ENCODE data around the gene PLK5. TPM values are rescaled to one million over a fixed set of nuclear protein-coding genes. Genes with fewer than 3 reads are reported as not detected.

PLK5 gene
- total RNA-seq, 1 donor = under 0.01 TPM

DNA sequence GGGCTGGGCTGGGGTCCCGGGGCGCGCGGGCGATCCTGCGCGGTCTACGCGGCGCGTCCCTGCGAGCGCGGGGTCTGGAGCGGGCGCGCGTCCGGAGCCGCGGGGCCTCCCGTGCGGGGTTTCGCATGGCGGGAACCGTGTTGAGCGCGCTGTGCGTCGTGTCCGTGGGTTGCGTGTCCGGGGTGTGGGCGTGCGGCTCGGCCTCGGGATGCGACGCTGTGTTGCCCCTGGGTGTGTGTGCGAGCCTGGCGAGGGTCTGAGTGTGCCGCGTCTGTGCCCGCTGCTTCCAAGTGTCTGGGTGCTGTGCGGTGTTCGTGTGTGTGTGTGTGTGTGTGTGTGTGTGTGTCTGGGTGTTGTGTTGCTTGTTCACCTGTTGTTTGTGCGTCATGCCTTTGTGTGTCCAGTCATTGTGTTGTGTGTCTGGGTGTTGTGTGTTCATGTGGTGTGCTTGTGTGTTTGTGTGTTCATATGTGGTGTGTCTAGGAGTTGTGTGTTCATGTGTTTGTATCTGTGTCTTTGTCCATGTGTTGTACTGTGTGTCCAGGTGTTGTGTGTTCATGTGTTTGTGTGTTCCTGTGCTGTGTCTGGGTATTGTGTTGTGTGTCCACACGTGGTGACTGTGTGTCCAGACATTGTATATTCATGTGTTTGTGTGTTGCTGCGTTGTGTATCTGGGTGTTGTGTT is 552 bp downstream of the PLK5 start:
- H3K4me3 ChIP-seq (ENCODE audit: low read depth, low read length) = no peak overlapping the region
- no peak for DNase-seq (ENCODE audit: low read depth)
- TF ChIP-seq, protein P1, sequence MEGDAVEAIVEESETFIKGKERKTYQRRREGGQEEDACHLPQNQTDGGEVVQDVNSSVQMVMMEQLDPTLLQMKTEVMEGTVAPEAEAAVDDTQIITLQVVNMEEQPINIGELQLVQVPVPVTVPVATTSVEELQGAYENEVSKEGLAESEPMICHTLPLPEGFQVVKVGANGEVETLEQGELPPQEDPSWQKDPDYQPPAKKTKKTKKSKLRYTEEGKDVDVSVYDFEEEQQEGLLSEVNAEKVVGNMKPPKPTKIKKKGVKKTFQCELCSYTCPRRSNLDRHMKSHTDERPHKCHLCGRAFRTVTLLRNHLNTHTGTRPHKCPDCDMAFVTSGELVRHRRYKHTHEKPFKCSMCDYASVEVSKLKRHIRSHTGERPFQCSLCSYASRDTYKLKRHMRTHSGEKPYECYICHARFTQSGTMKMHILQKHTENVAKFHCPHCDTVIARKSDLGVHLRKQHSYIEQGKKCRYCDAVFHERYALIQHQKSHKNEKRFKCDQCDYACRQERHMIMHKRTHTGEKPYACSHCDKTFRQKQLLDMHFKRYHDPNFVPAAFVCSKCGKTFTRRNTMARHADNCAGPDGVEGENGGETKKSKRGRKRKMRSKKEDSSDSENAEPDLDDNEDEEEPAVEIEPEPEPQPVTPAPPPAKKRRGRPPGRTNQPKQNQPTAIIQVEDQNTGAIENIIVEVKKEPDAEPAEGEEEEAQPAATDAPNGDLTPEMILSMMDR (IDR thresholded peaks at IDR 0.05; ENCODE audit: insufficient read depth, low read depth, low read length) = no peak

DNA sequence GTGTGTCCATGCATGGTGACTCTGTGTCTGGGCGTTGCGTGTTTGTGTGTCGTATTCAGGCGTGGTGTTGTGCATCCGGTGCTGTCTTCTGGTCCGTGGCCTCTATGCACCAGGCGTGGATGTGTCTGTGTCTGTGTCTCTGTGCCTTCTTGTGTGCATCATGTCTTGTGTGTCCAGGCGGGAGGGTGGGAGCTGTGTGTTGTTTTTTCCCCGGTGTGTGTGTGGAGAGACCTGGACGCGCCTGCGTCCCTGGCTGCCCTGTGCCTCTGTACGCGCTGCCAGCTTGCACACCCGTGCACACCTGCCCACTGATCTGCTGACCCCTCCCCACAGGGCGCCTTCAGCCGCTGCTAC is 1.1 kb downstream of the PLK5 start:
- DNase-seq (ENCODE audit: low read depth) = no peak
- H3K4me3 ChIP-seq (ENCODE audit: low read depth, low read length) = no peak overlapping the region
- TF ChIP-seq, protein P1 (IDR thresholded peaks at IDR 0.05; ENCODE audit: insufficient read depth, low read depth, low read length) = no peak

DNA sequence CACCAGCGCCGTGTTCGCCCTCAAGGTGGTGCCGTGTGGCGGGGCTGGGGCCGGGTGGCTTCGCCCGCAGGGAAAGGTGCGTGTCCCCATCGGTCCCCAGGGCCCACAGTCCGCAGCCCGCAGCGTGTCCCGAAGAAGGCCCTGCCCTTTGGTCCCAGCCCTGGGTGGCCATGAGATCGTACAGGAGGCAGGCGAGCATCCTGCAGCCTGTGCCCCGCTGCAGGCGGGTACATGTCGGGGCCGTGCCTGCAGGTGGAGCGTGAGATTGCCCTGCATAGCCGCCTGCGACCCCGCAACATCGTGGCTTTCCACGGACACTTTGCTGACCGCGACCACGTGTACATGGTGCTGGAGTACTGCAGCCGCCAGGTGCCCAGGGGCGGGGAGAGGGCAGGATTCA is 1.5 kb downstream of the PLK5 start:
- DNase-seq (ENCODE audit: low read depth) = no peak
- TF ChIP-seq, protein P1 (IDR thresholded peaks at IDR 0.05; ENCODE audit: insufficient read depth, low read depth, low read length) = no peak
- no peak overlapping the region for H3K4me3 ChIP-seq (ENCODE audit: low read depth, low read length)

DNA sequence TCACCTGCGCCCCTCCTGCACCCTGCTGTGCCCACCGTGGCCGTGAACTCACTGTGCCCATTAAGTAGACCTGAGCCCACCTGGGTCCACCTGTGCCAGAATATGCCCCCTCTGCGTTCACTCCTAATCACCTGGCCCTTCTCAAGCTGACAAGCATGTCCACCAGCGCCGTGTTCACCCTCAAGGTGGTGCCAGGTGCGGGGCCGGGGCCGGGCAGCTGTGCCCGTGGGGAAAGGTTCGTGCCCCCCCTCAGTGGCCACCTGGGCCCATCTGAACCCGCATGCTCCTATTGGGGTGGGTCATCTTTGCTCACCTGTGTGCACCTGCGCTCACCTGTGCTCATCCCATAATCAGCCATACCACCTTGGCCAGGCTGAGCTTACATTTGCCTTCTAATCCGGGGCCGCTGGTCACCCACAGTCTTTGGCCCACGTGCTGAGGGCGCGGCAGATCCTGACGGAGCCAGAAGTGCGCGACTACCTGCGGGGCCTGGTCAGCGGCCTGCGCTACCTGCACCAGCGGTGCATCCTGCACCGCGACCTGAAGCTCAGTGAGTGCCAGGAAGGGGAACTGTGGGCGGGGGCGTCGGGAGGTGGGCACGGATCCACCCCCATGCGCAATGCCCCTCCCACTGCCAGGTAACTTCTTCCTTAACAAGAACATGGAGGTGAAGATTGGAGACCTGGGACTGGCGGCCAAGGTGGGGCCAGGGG is 2.3 kb downstream of the PLK5 start:
- H3K4me3 ChIP-seq (ENCODE audit: low read depth, low read length) = no peak overlapping the region
- no peak for DNase-seq (ENCODE audit: low read depth)
- TF ChIP-seq, protein P1 (IDR thresholded peaks at IDR 0.05; ENCODE audit: insufficient read depth, low read depth, low read length) = no peak

DNA sequence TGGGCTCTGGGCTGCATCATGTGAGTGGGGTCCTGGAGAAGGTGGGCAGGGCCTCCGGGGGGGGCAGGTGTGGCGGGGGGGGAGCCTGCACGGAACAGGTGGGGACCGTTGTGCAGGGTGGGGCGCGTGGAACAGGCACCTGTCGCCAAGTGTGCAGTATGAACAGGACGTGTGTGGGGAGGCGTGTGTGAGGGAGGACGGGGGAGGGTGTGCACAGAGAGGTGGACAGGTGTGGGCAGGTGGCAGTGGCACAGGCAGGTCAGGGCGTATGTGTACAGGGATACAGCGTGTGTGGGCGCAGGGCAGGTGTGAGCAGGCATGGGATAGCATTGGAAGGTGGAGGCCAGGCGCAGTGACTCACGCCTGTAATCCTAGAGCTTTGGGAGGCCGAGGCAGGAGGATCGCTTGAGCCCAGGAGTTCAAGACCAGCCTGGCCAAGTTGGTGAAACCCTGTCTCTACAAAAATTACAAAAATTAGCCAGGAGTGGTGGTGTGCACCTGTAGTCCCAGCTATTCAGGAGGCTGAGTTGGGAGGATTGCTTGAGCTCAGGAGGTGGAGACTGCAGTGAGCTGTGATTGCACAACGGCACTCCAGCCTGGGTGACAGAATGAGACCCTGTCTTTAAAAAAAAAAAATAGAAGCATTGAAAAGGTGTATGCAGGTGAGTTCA is 3.2 kb downstream of the PLK5 start:
- no peak for DNase-seq (ENCODE audit: low read depth)
- no peak overlapping the region for H3K4me3 ChIP-seq (ENCODE audit: low read depth, low read length)
- TF ChIP-seq, protein P1 (IDR thresholded peaks at IDR 0.05; ENCODE audit: insufficient read depth, low read depth, low read length) = no peak

DNA sequence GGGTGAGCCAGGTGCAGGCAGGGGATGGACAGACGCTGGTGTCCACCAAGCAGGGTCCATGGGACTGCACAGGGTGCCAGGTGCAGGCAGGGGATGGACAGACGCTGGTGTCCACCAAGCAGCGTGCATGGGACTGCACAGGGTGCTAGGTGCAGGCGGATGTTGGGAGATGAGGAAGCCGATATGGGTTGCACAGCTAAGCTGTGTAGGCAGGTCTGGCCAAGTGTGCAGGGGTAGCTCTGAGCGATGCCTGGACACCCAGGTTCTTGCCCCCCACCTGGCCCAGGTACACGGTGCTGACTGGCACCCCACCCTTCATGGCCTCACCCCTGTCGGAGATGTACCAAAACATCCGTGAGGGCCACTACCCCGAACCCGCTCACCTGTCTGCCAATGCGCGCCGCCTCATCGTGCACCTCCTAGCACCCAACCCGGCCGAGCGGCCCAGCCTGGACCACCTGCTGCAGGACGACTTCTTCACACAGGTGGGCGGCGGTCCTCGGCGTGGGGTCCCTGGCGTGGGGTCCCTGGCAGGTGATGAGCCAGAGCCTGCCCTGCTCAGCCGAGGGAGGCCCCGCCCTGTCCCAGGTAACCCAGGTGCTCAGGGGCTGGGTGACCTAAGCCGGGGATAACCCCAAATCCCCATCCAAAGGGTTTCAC is 3.9 kb downstream of the PLK5 start:
- DNase-seq (ENCODE audit: low read depth) = no peak
- TF ChIP-seq, protein P1 (IDR thresholded peaks at IDR 0.05; ENCODE audit: insufficient read depth, low read depth, low read length) = no peak

More for the DNA sequence above, 3.9 kb downstream of the PLK5 start:
- no peak overlapping the region for H3K4me3 ChIP-seq (ENCODE audit: low read depth, low read length)

All from fibroblast of villous mesenchyme (primary cell).